RCC 7860 (cell line): ENCODE results near the gene ZC3H8.

ENCODE experiments used
- DNase-seq: peaks from one replicate; pipeline ENCODE4 v3.0.0-alpha.2; 2015; ENCODE audit warnings: low spot score
- FAIRE-seq: peaks from 2 replicates; lab custom pipeline; 2012; peaks lifted over from hg19 to GRCh38; lab: Jason Lieb, UNC

ZC3H8 gene

DNA sequence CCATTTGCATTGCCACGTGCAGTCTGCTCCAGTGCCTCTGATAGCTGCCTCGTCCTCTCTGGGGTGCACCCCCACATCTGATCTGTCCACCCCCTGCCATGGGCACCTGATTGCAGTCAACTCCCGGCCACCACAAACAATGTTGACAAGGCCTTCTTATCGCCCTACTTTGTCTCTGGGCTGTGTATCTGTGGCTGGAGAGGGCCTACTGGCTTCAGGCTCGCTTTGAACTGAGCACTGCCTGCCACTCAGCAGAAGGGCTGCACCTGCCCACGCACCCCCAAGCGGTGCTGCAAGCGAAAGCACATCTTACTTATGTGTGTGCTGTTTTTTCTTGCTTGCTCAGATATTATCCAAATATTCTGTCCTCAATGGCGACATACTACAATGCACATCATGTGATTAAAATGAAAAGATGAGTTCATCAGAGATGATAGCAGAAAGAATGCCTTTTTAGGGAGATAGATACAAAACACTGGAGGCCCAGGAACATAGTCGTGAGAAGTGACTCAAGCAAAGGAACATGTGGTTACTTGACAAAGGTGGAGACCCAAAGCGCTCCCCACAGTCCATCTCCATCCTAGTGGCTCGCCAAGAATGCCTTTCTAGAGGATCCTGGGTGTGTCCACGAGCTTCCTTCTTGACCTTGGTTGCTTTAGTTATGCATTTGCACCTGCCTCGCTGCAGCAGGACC, 87.9 kb downstream of the ZC3H8 start:
- FAIRE-seq (no peak), DNase-seq (no peak)

DNA sequence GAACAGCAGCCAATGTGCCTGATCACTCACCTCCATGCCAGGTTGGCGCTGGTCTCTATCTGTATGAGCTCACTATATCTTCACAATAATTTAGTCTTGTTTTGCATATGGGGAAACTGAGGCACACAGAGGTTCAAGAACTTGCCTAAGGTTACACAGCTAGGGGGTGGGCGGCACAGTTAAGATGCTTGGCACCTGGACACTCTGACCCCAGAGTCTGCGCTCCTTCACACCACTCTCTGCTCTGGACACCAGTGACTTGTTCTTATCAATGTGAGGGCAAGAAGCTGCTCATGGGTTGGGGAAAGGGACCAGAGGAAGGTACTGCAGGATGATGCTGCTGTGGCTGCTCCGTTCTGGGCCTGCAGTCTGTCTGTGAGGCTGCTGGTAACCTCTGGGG, 89.5 kb downstream of the ZC3H8 start:
- FAIRE-seq: no peak
- DNase-seq: no peak

DNA sequence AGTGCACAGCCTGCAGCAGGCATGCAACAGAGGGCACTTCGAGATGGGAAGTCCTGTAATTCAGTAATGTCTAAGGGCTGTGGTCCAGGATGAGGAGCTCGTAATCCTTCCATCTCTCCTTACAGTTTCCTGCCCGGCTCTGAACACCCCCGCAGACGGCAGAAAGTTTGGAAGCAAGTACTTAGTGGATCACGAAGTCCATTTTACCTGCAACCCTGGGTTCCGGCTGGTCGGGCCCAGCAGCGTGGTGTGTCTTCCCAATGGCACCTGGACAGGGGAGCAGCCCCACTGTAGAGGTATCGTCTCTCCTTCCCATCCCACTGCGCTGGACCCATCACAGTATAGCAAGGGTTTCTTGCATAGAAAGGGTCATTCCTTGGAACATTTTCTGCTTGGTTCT, 90.0 kb downstream of the ZC3H8 start:
- FAIRE-seq (no peak), DNase-seq (no peak)

DNA sequence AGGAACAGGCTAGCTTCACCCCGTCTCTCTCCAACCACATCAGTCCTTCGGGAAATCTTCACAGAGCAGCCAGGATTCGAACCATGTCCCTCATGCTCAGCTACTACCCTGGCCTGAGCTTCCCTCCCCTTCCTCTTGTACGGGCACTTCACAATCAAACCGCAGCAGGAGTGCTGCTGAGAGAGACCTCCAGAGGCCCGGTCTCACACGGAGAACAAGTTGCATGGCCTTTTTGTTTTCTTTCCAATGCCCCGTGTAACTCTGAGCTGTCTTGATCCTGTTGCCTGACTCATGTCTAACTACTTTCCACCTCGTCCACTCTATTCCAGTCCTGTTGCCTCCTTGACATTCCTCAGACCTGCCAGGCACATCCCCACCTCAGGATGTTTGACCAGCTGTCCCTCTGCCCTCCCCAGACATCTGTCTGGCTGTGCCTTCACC, 91.3 kb downstream of the ZC3H8 start:
- no peak for DNase-seq
- FAIRE-seq: no peak

DNA sequence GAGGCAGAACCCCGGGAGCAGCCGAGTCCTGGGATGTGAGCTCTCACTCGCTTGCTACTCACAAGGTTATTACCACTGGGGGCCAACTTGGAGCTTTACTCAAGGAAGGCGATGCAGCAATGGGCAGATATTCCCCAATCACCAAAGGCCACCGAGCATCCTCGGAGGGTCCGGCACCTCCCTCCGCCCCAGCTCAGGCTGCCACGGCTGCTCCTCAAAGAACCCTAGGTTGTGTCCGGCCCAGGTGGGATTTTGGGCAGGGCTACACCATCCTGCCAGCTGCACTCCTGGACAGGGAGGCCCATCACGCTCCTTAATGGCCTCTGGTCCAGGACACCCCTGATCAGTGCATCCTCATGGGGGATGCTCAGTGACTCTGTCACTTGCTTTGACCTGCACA, 91.9 kb downstream of the ZC3H8 start:
- DNase-seq: no peak
- FAIRE-seq: no peak

DNA sequence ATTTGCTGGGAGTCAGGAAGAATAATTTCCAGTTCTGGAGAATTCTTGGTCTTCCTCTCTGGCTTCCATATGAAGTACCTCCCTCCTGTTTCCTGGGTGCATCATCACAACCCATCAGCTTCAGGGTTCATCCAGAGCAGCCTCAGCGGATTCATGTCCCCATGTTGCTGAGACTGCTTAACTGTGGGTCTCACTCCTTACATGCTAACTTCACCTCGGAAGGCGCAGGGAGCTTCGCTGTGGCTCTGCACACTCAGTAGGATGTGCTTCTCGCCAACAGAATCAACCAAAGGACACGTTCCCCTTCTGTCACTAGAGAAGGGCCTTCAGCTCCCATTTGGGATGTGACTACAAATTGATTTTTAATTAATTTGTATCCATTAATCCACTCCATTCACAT, 92.5 kb downstream of the ZC3H8 start:
- DNase-seq (no peak), FAIRE-seq (no peak)
